NB4 (cell line): ENCODE measurements around the gene DLG1.

Experiments
- DNase-seq: peaks from one replicate; pipeline ENCODE4 v3.0.0; 2010; ENCODE audit warnings: low read depth
- H3K4me3 ChIP-seq: one replicate; pipeline ENCODE4 v1.5.1; 2011; ENCODE audit warnings: mild to moderate bottlenecking, low read depth, low read length, moderate library complexity
- CTCF ChIP-seq: IDR thresholded peaks from one replicate; pipeline ENCODE4 v1.5.1; 2012; ENCODE audit warnings: low read depth, low read length
- MAX ChIP-seq: IDR thresholded peaks from 2 replicates; pipeline ENCODE4 v1.6.1; 2011; ENCODE audit warnings: low read depth, low read length
- MYC ChIP-seq: IDR thresholded peaks from 2 replicates; pipeline ENCODE4 v1.6.1; 2011; ENCODE audit warnings: low read depth, low read length
- POLR2A ChIP-seq: IDR thresholded peaks from 2 replicates; pipeline ENCODE4 v1.6.1; 2011; ENCODE audit warnings: mild to moderate bottlenecking; ENCODE audit not compliant: insufficient read length; ENCODE audit errors: extremely low read depth

DLG1 gene

GRCh38 chr3:197343111-197343510 lies 44.7 kb upstream of the DLG1 start:
- no peak for DNase-seq

GRCh38 chr3:197340521-197340871 lies 42.1 kb upstream of the DLG1 start:
- no peak for DNase-seq
- no peak overlapping the region for H3K4me3 ChIP-seq
- TF ChIP-seq POLR2A (no peak), CTCF (no peak), MYC (no peak), MAX (no peak)

More at GRCh38 chr3:197343111-197343510, 44.7 kb upstream of the DLG1 start:
- TF ChIP-seq POLR2A: no peak
- no peak for TF ChIP-seq MYC
- TF ChIP-seq CTCF: no peak
- TF ChIP-seq MAX: no peak
- no peak overlapping the region for H3K4me3 ChIP-seq

GRCh38 chr3:197339841-197340520 lies 41.6 kb upstream of the DLG1 start:
- no peak overlapping the region for H3K4me3 ChIP-seq
- DNase-seq: no peak
- TF ChIP-seq POLR2A: no peak
- no peak for TF ChIP-seq CTCF
- TF ChIP-seq MAX: no peak
- TF ChIP-seq MYC: no peak

- DNase-seq: no peak
- H3K4me3 ChIP-seq: no peak overlapping the region
- TF ChIP-seq POLR2A: no peak
- no peak for TF ChIP-seq MYC
- TF ChIP-seq MAX: no peak
- no peak for TF ChIP-seq CTCF
Measured at GRCh38 chr3:197338586-197338985, 40.2 kb upstream of the DLG1 start.

- no peak for DNase-seq
- TF ChIP-seq MAX: no peak
- no peak for TF ChIP-seq MYC
- TF ChIP-seq CTCF: no peak
- no peak for TF ChIP-seq POLR2A
- H3K4me3 ChIP-seq: no peak overlapping the region
Measured at GRCh38 chr3:197337656-197338055, 39.2 kb upstream of the DLG1 start.

- no peak overlapping the region for H3K4me3 ChIP-seq
- TF ChIP-seq MAX (no peak), POLR2A (no peak), CTCF (no peak), MYC (no peak)
- DNase-seq: no peak
Measured at GRCh38 chr3:197337214-197337613, 38.8 kb upstream of the DLG1 start.
